Activated effector memory CD4-positive, alpha-beta T cell treated with Interleukin-2 at 50 U/mL for 16 hours (primary cell): ENCODE results near the gene LYZL4.

Experiments
- DNase-seq: peaks from one replicate; pipeline ENCODE4 v3.0.0-alpha.2; 2020

Gene LYZL4

DNA sequence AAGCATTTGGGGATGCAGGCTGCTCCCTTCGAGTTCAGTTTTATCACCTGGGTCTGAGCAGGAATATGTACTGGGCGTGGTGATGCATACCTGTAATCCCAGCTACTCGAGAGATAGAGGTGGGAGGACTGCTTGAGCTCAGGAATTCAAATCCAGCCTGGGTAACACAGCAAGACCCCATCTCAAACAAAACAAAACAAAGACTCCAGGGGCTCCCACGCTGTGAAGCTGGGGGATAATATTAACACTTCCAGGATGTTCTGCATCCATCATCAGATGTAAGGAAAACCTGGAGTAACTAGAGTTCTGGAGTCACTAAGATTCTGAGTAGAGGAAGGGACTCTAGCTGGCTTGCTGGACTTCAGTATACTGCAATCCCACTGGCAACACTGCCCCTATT, 40.6 kb downstream of the LYZL4 start:
- DNase-seq: no peak

DNA sequence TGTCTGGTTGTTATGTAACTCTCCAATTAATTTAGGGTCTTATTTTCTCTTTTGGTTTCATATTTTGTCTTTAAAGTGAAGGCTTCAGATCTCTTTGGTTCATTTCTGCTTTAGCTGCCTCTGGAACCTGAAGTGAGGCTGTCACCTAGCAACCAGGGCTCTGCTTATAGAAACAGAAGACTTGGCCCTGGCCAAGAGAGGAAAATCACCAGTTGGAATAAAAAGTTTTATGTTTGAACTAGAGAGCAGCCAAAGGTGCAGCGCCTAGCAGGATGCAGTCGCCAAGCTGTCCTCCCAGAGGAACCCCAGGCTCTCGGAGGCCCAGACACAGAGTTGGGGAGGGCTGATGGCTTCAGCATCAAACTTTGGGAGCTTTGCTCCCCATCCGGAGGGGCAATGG, 41.1 kb downstream of the LYZL4 start:
- DNase-seq: no peak

DNA sequence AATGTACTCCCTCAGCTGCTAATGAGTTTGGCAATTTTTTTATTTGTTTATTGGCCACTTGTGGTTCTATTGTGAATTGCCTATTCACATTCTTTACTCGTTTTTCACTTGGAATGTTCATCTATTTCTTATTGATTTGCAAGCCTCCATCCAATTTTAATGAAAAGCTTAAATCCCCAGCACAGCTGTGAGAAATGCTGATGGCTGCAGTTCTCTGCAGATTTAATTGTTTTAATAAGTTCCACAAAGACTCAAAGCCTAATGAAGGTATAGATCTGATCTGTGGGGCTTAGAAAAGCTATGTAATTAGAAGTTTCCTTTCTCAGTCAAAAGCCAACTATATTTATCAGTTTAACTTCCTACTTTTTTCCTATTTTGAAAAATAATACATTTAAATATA, 41.5 kb downstream of the LYZL4 start:
- DNase-seq: no peak

DNA sequence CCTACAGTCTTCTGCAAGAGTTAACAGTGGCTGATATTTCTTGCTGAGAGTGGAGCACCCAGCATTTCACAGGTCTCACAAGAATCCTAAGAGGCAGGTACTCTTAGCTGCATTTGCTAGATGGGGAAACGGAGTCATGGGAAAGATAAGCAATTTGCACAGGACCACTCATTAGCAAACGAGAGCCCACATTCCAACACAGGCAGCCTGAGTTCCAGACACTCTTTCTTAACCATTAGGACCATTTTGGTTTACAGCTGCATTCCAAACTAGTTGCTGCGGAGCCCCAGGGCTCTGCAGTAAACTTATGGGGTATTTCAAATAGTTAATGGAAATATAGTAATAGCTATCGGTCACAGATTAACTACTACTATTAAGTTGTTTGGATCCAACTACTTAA, 42.5 kb downstream of the LYZL4 start:
- DNase-seq: no peak

DNA sequence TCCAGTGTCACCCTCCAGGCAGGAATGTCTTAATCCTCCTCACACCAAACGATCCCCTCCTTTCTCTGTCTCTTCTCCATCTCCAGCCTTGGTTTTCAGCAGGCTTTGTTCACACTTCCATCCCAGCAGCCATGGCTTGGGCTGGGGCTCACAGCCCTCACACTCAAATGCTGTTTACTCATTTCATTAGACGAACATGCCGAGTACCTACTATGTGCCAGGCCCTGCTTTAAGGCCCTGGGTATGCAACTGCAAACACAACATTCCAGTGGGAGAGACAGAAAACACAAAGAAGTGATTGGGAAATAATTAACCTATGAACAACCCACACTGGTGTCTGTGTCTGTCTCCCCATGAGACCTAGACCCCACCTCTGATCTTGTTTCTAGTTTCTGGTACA, 43.9 kb downstream of the LYZL4 start:
- no peak for DNase-seq

DNA sequence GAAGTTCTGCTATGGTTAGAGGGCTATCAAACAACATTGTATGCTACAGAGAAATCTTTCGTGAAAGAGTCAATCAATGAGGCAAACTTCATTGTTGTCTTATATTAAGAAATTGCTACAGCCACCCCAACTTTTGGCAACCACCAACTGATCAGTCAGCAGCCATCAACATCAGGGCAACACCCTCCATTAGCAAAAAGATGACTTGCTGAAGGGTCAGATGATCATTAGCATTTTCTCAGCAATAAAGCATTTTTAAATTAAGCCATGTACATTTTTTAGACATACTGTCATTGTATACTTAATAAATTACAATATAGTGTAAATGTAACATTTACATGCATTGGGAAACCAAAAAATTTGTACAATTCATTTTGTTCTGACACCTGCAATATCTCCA, 53.1 kb downstream of the LYZL4 start:
- no peak for DNase-seq

DNA sequence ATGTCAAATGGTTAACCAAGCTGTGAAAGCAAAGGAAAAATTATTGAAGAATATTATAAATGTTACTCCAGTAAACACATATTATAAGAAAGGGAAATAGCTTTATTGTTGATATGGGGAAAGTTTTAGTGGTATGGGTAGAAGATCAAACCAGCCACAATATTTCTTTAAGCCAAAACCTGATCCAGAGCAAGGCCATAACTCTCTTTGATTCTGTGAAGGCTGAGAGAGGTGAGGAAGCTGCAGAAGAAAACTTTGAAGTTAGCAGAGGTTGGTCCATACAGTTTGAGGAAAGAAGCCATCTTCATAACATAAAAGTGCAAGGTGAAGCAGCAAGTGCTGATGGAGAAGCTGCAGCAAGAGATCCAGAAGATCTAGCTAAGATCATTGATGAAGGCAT, 54.8 kb downstream of the LYZL4 start:
- DNase-seq: no peak

DNA sequence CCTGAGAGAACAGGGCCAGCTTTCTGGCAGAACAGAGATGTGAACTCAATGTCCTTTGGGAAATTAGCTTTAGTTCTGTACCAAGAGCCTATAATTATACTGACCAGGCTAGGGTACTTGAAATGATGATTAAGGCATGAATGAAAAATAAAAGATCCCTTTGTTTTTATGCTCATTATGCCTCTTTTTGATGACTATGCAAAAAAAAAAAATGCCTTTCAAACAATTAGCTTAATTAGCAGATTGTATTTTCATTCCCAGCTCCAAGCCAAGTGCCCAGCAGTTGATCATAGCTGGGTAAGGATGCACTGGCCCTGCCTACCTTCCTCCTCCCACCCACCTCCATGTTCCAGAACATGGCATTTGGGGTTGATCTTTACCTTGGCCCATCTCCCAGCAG, 56.8 kb downstream of the LYZL4 start:
- no peak for DNase-seq

DNA sequence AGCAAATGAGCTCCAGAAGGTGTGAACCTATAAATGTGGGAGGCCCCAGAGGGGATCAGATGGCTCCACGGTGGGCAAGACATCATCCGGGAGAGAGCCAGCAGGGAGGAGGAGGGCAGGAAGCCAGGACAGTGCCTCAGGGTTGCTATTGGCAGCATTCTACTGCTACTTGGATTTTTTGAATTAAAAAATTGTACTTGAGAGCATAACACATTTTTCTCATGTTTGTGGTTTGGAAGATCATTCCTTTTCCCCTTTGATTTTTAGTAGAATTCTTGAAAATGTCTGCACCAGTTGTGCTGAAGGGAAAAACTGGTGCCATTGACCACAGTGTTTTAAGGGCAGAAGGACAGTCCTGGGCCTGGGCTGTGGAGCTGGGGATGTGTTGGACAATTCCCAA, 59.2 kb downstream of the LYZL4 start:
- no peak for DNase-seq

DNA sequence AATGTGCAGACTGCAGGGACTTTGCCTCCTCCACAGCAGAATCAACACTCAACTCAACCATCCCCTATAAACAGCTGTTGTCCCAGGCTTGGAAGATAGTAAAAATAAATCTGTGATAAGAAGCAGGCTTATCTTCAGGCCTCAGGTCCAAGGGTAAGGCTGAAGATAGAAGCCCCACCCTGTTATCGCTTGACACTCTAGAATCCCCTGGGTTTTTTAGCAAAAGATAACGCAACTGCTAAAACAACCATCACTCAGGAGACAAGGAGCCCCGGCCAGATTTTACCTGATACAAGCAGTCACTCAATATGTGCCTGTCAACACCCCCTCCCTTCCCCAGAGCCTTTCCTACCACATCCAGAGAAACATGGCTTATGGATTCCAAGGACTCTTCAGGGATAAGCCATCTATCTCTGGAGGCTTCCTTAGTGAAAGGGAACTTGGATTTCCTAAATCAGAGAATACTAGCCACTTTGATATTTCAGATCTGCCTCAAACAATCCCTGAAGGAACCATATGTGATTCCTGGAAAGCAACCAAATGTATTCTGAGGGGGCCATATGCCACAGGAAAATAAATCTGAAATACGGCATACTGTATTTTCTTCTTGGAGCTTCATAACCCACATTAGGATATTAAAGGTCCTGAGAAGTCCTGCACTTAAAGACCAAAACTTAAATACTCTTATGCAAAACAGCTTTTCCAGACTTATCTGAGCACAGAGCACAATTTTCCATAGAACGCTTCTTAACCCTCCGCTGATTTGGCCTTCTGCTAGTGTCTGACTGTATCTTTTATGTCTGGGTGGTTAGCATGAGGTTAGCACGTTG, 60.4 kb downstream of the LYZL4 start:
- DNase-seq: no peak

DNA sequence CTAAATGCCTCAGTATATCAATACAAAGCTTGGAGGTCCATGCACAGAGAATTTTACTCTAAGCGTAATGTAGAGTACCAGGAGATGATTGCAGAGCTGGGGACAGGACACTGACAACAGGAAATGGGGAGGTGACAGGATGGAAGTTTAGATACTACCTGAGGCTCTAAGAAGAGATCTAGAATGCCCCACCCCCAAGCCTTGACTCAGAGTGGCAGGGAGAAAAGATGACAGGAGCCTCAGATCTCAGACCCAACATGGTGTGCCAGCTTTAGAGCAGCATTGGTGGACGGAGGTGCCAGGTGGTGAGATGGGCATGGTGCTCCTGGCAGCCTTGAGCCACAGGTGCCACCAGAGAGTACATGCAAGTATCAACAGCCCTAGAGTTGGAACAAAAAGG, 62.5 kb downstream of the LYZL4 start:
- no peak for DNase-seq
